Adrenal gland (tissue), 5 donors: Measurements from ENCODE around the gene C8A.

ENCODE experiments used
- CTCF ChIP-seq, 6 experiments: fragments of 450-650 bp in 4 of 6; fragments of 200-600 bp in 2 of 6; sonication (generic) in 1 of 6; IDR thresholded peaks; 1 replicate in 5 of 6; 2 replicates in 1 of 6; pipeline versions ENCODE4 v1.5.1 to v1.8.0; 2016 to 2021; ENCODE audit warnings: antibody characterized with exemption in 6 of 6, mild to moderate bottlenecking in 2 of 6, moderate library complexity in 1 of 6
- POLR2A ChIP-seq, 2 donors: fragments of 450-650 bp; IDR thresholded peaks; one replicate each; pipeline ENCODE4 v1.6.1; 2017; ENCODE audit warnings: antibody characterized with exemption in 2 of 2, mild to moderate bottlenecking in 2 of 2, moderate library complexity in 1 of 2
- donor health status: DM: no; HTN: no; CAD: no.

DNA sequence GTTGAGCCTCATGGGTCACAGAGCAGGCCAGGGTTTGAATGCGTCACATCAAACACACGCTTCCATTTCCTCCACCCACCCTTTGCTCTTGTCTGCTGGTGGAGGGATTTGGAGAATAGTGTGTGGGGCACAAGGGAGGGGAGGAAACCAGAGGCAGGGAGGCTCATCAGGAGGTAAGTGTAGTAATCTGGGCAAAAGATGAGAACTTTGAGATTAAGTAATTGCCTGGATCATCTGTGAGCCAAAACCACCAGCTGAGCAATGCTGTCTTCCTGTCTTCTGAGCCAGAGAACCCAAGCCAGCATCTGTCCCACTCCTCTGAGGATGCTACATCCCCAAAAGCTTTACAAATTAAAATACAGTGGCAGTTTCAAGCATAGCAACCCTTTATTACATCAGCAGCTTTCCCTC, 66.0 kb downstream of the C8A start:
- TF ChIP-seq CTCF (IDR thresholded peaks at IDR 0.05) (no peak), POLR2A (IDR thresholded peaks at IDR 0.05) (no peak)
